Ascending aorta (tissue), 2 donors: ENCODE data around the gene SAMD4B. TPM values are rescaled to one million over a fixed set of nuclear protein-coding genes. Genes with fewer than 3 reads are reported as not detected.
"Not testable (repeated sequence)": the region's sequence is repeated elsewhere in the genome, so short reads cannot be mapped to it uniquely, and the experiment has no call there.

ENCODE experiments used
- DNase-seq, 2 donors: peaks; one replicate each; pipeline ENCODE4 v3.0.0-alpha.2; 2019; ENCODE audit warnings: low spot score in 2 of 2
- H3K27ac ChIP-seq, 2 donors: fragments of 200-600 bp; sonication (generic); one replicate each; pipeline ENCODE4 v1.5.1; 2016 to 2017; ENCODE audit warnings: mild to moderate bottlenecking in 1 of 2
- H3K27me3 ChIP-seq: fragments of 200-600 bp; sonication (generic); one replicate; pipeline ENCODE4 v1.5.1; 2017
- H3K36me3 ChIP-seq, 2 donors: fragments of 200-600 bp; sonication (generic); one replicate each; pipeline ENCODE4 v1.5.1; 2016
- H3K4me1 ChIP-seq, 2 donors: fragments of 200-600 bp; sonication (generic); one replicate each; pipeline ENCODE4 v1.5.1; 2016 to 2017; ENCODE audit warnings: mild to moderate bottlenecking in 1 of 2
- H3K4me3 ChIP-seq, 2 donors: fragments of 200-600 bp; sonication (generic); one replicate each; pipeline ENCODE4 v1.5.1; 2016 to 2017; ENCODE audit warnings: mild to moderate bottlenecking in 1 of 2
- H3K9me3 ChIP-seq, 2 donors: fragments of 200-600 bp; sonication (generic); one replicate each; pipeline ENCODE4 v1.5.1; 2016
- intact Hi-C: fragments of 100-400 bp; cut with DNase I; formaldehyde crosslinking; loops from one replicate; pipeline ENCODE4 v1.15.1; 2023
- total RNA-seq: library from RNA; depleted of rRNA; stranded (reverse); fragments of >200 nt; gene quantifications from one replicate; pipeline ENCODE4 v1.1.0, GENCODE V29; 2016
- TF ChIP-seq, protein P1 (sequence below), 3 experiments: fragments of 200-600 bp in 2 of 3; fragments of 450-650 bp in 1 of 3; sonication (generic) in 2 of 3; IDR thresholded peaks; one replicate each; pipeline ENCODE4 v1.5.1; 2016 to 2019; ENCODE audit warnings: antibody characterized with exemption in 3 of 3, mild to moderate bottlenecking in 1 of 3, moderate library complexity in 1 of 3

The SAMD4B gene
- total RNA-seq, 1 donor from 2014 or later = 358 TPM

- DNase-seq = no peak
- Histone ChIP-seq H3K27me3 (no peaks in the 10 kb centered on the region), H3K9me3 (no peaks in the 10 kb centered on the region), H3K4me3 (no peak overlapping the region), H3K27ac (peak overlapping the region in 1 of 2 donors; percentile 5), H3K36me3 (peaks cover 73 to 83% of the 10 kb centered on the region in 2 donors), H3K4me1 (peaks cover 9 to 17% of the 10 kb centered on the region in 2 donors)
- intact Hi-C loops = no loop called here
- TF ChIP-seq, protein P1, sequence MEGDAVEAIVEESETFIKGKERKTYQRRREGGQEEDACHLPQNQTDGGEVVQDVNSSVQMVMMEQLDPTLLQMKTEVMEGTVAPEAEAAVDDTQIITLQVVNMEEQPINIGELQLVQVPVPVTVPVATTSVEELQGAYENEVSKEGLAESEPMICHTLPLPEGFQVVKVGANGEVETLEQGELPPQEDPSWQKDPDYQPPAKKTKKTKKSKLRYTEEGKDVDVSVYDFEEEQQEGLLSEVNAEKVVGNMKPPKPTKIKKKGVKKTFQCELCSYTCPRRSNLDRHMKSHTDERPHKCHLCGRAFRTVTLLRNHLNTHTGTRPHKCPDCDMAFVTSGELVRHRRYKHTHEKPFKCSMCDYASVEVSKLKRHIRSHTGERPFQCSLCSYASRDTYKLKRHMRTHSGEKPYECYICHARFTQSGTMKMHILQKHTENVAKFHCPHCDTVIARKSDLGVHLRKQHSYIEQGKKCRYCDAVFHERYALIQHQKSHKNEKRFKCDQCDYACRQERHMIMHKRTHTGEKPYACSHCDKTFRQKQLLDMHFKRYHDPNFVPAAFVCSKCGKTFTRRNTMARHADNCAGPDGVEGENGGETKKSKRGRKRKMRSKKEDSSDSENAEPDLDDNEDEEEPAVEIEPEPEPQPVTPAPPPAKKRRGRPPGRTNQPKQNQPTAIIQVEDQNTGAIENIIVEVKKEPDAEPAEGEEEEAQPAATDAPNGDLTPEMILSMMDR (IDR thresholded peaks at IDR 0.05) = no peak
Observed at GRCh38 chr19:39377373-39378362, 35.4 kb downstream of the SAMD4B start.

DNA sequence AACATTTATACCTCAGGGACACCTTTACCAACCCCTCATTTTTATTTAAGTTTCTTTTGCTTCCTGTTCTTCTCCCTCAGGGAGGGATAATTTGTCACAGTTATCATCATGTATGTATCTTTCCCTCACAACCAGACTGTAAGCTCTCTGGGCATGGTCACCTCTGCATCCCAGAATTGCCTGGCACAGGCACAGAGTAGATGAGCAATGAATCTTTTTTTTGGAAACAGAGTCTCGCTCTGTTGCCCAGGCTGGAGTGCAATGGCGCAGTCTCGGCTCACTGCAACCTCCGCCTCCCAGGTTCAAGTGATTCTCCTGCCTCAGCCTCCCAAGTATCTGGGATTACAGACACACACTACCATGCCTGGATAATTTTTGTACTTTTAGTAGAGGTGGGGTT, 37.1 kb downstream of the SAMD4B start:
- intact Hi-C loops, H3K27ac ChIP-seq: not testable (repeated sequence)

GRCh38 chr19:39379865-39380396, 37.7 kb downstream of the SAMD4B start:
- peaks cover 85 to 100% of the 10 kb centered on the region in 2 donors for H3K36me3 ChIP-seq
- no peaks in the 10 kb centered on the region for H3K9me3 ChIP-seq
- no peaks in the 10 kb centered on the region for H3K4me1 ChIP-seq
- no peak for DNase-seq
- TF ChIP-seq, protein P1 (IDR thresholded peaks at IDR 0.05) = no peak
- intact Hi-C loops = no loop called here
- H3K27ac ChIP-seq = peak overlapping the region in 1 of 2 donors; percentile 44
- no peaks in the 10 kb centered on the region for H3K27me3 ChIP-seq
- no peak overlapping the region for H3K4me3 ChIP-seq

More for the DNA sequence above, 37.1 kb downstream of the SAMD4B start:
- not testable (repeated sequence) for H3K27me3 ChIP-seq, H3K4me3 ChIP-seq, H3K4me1 ChIP-seq, DNase-seq, H3K9me3 ChIP-seq
- H3K36me3 ChIP-seq = peaks cover 85 to 99% of the 10 kb centered on the region in 2 donors

GRCh38 chr19:39380521-39381502, 38.6 kb downstream of the SAMD4B start:
- TF ChIP-seq, protein P1 (IDR thresholded peaks at IDR 0.05) = no peak
- Histone ChIP-seq H3K4me3 (no peak overlapping the region), H3K36me3 (peaks cover 86 to 99% of the 10 kb centered on the region in 2 donors), H3K9me3 (no peaks in the 10 kb centered on the region), H3K27ac (peak overlapping the region in 1 of 2 donors; percentile 44), H3K27me3 (no peaks in the 10 kb centered on the region), H3K4me1 (no peaks in the 10 kb centered on the region)
- intact Hi-C loops = no loop called here
- no peak for DNase-seq

DNA sequence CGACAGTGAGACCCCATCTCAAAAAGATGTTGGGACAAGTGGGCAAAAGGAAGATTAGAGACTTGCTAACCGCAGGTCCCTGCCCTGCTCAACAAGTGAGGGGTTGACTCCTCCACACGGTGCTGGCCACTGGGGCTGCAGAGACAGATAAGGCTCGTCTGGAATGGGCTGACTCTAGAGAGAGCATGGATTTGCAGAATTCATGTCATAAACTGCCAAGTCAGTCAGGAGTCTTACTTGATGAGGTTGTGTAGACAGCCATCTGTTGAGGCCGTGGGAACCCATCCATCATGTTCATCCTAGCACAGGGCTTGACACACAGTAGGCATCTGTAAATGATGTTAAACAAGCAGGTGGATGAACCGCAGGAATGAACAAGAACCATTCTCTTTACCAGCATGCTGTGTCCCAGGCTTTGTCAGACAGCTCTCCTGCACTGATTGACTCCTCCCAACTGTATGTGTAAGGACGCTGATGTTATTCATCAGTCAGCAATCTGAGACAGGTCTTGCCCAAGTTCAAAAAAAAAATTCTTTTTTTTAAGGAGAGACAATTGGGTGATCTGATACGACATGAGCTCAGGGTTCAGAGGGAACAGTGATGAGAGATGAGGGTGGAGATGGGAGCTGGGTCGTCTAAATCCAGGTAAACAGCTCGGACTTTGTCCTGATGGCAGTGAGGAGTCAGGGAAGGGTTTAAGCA, 39.8 kb downstream of the SAMD4B start:
- Histone ChIP-seq H3K4me1 (no peaks in the 10 kb centered on the region), H3K27ac (no peak overlapping the region), H3K36me3 (peaks cover 86 to 99% of the 10 kb centered on the region in 2 donors), H3K4me3 (no peak overlapping the region), H3K27me3 (no peaks in the 10 kb centered on the region), H3K9me3 (no peaks in the 10 kb centered on the region)
- intact Hi-C loops = no loop called here
- DNase-seq = no peak
- TF ChIP-seq, protein P1 (IDR thresholded peaks at IDR 0.05) = no peak
